Testis (tissue), 2 donors: ENCODE data around the gene PTPN11.
"Not testable (repeated sequence)": the region's sequence is repeated elsewhere in the genome, so short reads cannot be mapped to it uniquely, and the experiment has no call there.

Source experiments
- CTCF ChIP-seq, 3 experiments: fragments of 450-650 bp in 2 of 3; fragments of 200-600 bp in 1 of 3; sonication (generic) in 1 of 3; IDR thresholded peaks; one replicate each; pipeline ENCODE4 v1.5.1; 2016 to 2019; ENCODE audit warnings: antibody characterized with exemption in 3 of 3, mild to moderate bottlenecking in 2 of 3, moderate library complexity in 1 of 3
- POLR2A ChIP-seq: fragments of 450-650 bp; IDR thresholded peaks from one replicate; pipeline ENCODE4 v1.6.1; 2017; ENCODE audit warnings: antibody characterized with exemption, mild to moderate bottlenecking, moderate library complexity

GRCh38 chr12:112415457-112415856 is 3.3 kb upstream of the PTPN11 start:
- not testable (repeated sequence) for TF ChIP-seq CTCF (IDR thresholded peaks at IDR 0.05); POLR2A
